ENCODE measurements around the gene SECISBP2L. TPM values are rescaled to one million over a fixed set of nuclear protein-coding genes. Genes with fewer than 3 reads are reported as not detected.

SECISBP2L gene
- total and polyA plus RNA-seq, 2 experiments from 2014 or later, result 18.4 to 41.7 TPM

DNA sequence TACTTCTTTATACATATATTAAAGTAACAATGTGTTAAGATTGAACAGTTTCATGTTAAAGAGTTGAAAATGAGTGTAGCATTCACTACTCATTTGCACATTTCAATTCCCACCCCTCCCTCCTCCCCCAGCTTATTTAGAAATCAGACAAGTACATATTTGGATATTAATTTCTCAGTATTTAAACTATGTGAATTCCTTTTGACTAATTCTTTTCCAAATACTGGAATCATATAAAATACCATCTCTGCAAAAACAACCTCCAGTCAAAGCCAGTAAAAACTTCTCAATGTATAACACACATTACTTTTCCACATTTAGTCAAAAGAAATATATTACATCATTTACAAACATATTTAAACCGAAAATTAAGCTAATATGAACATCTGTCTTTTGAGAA is 57.1 kb downstream of the SECISBP2L start:
- H3K4me1 ChIP-seq (ENCODE audit: insufficient read depth), result no peaks in the 10 kb centered on the region
- H3K4me3 ChIP-seq, result no peak overlapping the region
- no peak for DNase-seq (ENCODE audit: low spot score)
- H3K27me3 ChIP-seq, result no peaks in the 10 kb centered on the region
- no peak overlapping the region for H2AFZ ChIP-seq
- no peak overlapping the region for H3K4me2 ChIP-seq
- H3K79me2 ChIP-seq, result no peaks in the 10 kb centered on the region
- no peak overlapping the region for H3K27ac ChIP-seq
- H4K20me1 ChIP-seq (ENCODE audit: insufficient read depth, poor library complexity, severe bottlenecking), result no peaks in the 10 kb centered on the region
- H3K9me2 ChIP-seq (replicated peaks; ENCODE audit: insufficient read depth), result no peaks in the 10 kb centered on the region
- H3K9me3 ChIP-seq (ENCODE audit: low read depth), result no peaks in the 10 kb centered on the region
- H3K36me3 ChIP-seq (replicated peaks; ENCODE audit: insufficient read depth, low read depth), result no peaks in the 10 kb centered on the region
- 97% methylated on average over 1 of the region's 1 CpG for WGBS (ENCODE audit: low lambda C conversion rate, missing lambda C conversion rate)
- TF ChIP-seq, protein P1, sequence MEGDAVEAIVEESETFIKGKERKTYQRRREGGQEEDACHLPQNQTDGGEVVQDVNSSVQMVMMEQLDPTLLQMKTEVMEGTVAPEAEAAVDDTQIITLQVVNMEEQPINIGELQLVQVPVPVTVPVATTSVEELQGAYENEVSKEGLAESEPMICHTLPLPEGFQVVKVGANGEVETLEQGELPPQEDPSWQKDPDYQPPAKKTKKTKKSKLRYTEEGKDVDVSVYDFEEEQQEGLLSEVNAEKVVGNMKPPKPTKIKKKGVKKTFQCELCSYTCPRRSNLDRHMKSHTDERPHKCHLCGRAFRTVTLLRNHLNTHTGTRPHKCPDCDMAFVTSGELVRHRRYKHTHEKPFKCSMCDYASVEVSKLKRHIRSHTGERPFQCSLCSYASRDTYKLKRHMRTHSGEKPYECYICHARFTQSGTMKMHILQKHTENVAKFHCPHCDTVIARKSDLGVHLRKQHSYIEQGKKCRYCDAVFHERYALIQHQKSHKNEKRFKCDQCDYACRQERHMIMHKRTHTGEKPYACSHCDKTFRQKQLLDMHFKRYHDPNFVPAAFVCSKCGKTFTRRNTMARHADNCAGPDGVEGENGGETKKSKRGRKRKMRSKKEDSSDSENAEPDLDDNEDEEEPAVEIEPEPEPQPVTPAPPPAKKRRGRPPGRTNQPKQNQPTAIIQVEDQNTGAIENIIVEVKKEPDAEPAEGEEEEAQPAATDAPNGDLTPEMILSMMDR (IDR thresholded peaks at IDR 0.05; ENCODE audit: poor library complexity), result no peak
- TF ChIP-seq EZH2 (IDR thresholded peaks at IDR 0.05; ENCODE audit: borderline replicate concordance), result no peak
- TF ChIP-seq EZH2phosphoT487 (IDR thresholded peaks at IDR 0.05; ENCODE audit: low read depth, severe bottlenecking, unreplicated experiment), result no peak

DNA sequence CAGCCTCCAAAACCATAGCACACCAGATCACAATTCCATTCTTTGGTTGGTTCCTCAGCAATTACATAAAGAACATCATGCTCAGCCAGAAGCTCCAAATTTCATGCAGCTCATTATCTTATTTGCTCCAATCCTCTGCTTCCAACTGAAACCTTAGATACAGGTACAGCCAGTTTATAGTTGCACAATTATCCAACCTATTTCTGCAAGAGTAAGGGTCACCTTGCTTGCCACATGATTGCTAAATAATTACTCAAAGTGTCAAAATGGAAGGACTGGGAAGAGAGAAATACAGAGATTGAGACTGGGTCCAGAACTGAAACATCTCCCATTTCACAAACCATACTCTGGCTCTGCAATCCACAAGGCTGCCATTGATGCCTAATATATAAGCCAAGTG is 59.1 kb downstream of the SECISBP2L start:
- no peak overlapping the region for H3K4me3 ChIP-seq
- no peak overlapping the region for H3K27ac ChIP-seq
- no peaks in the 10 kb centered on the region for H3K27me3 ChIP-seq
- TF ChIP-seq EZH2 (IDR thresholded peaks at IDR 0.05; ENCODE audit: borderline replicate concordance) (no peak), EZH2phosphoT487 (IDR thresholded peaks at IDR 0.05; ENCODE audit: low read depth, severe bottlenecking, unreplicated experiment) (no peak)
- TF ChIP-seq, protein P1 (IDR thresholded peaks at IDR 0.05; ENCODE audit: poor library complexity), result no peak
- no peaks in the 10 kb centered on the region for H3K79me2 ChIP-seq
- H3K4me1 ChIP-seq (ENCODE audit: insufficient read depth), result no peaks in the 10 kb centered on the region
- H3K4me2 ChIP-seq, result no peak overlapping the region
- H4K20me1 ChIP-seq (ENCODE audit: insufficient read depth, poor library complexity, severe bottlenecking), result no peaks in the 10 kb centered on the region
- no peak for DNase-seq (ENCODE audit: low spot score)
- no peaks in the 10 kb centered on the region for H3K9me2 ChIP-seq (replicated peaks; ENCODE audit: insufficient read depth)
- no peaks in the 10 kb centered on the region for H3K9me3 ChIP-seq (ENCODE audit: low read depth)
- no peaks in the 10 kb centered on the region for H3K36me3 ChIP-seq (replicated peaks; ENCODE audit: insufficient read depth, low read depth)
- no peak overlapping the region for H2AFZ ChIP-seq

DNA sequence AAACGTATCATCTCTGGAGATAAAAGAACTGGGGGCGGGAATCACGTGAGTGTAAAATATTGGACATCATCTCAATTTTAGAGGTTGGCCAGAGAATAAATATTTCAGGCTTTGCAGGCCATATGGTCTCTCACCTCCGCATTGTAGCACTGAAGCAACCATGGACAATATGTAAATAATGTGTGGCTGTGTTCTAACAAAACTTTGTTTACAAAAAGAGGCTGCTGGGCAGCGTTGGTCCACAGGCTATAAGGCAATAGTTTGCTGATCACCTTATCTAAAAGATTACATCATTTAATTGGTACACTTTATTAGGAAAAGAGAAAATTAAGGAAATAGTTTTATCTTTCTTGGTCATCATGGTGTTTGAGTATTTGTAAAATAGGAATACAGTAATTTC is 60.0 kb downstream of the SECISBP2L start:
- DNase-seq (ENCODE audit: low spot score), result no peak

More for the DNA sequence above, 60.0 kb downstream of the SECISBP2L start:
- Histone ChIP-seq H3K9me2 (replicated peaks; ENCODE audit: insufficient read depth) (no peaks in the 10 kb centered on the region), H3K79me2 (no peaks in the 10 kb centered on the region), H3K27ac (no peak overlapping the region), H2AFZ (no peak overlapping the region), H3K4me1 (ENCODE audit: insufficient read depth) (no peaks in the 10 kb centered on the region), H3K9me3 (ENCODE audit: low read depth) (no peaks in the 10 kb centered on the region), H3K36me3 (replicated peaks; ENCODE audit: insufficient read depth, low read depth) (no peaks in the 10 kb centered on the region), H4K20me1 (ENCODE audit: insufficient read depth, poor library complexity, severe bottlenecking) (no peaks in the 10 kb centered on the region), H3K4me3 (no peak overlapping the region), H3K4me2 (no peak overlapping the region), H3K27me3 (no peaks in the 10 kb centered on the region)
- TF ChIP-seq, protein P1 (IDR thresholded peaks at IDR 0.05; ENCODE audit: poor library complexity), result no peak
- TF ChIP-seq EZH2 (IDR thresholded peaks at IDR 0.05; ENCODE audit: borderline replicate concordance) (no peak), EZH2phosphoT487 (IDR thresholded peaks at IDR 0.05; ENCODE audit: low read depth, severe bottlenecking, unreplicated experiment) (no peak)
- WGBS (ENCODE audit: low lambda C conversion rate, missing lambda C conversion rate), result 83% methylated on average over 5 of the region's 5 CpGs

Data from hepatocyte (in vitro differentiated cells).